WTC11 (cell line): ENCODE data around the gene GRIN2A.

Experiments
- CTCF ChIP-seq: fragments of 200-600 bp; IDR thresholded peaks from 2 replicates; pipeline ENCODE4 v1.8.0; 2022; ENCODE audit warnings: antibody characterized with exemption
- ZNF416 ChIP-seq: fragments of 250-450 bp; sonication (Bioruptor Pico); IDR thresholded peaks from 2 replicates; pipeline ENCODE4 v1.9.0; 2021; ENCODE audit warnings: mild to moderate bottlenecking, inconsistent platforms

GRCh38 chr16:9870962-9871361 is 311.3 kb downstream of the GRIN2A start:
- TF ChIP-seq CTCF (no peak), ZNF416 (no peak)
